IPS DF 6.9 (cell line): ENCODE measurements around the gene LHFPL3.

Source experiments
- DNase-seq: peaks from one replicate; pipeline ENCODE4 v3.0.0-alpha.2; 2013; ENCODE audit warnings: low read depth, low spot score
- H3K27ac ChIP-seq: one replicate; pipeline ENCODE4 v1.5.1; 2013; ENCODE audit warnings: low read length, control low read depth
- H3K27me3 ChIP-seq: 2 replicates; pipeline ENCODE4 v1.6.1; 2013; ENCODE audit warnings: mild to moderate bottlenecking, low read length; ENCODE audit not compliant: control insufficient read depth, insufficient read depth
- H3K36me3 ChIP-seq: 2 replicates; pipeline ENCODE4 v1.6.1; 2013; ENCODE audit warnings: low read length; ENCODE audit not compliant: control insufficient read depth, insufficient read depth
- H3K4me1 ChIP-seq: 2 replicates; pipeline ENCODE4 v1.6.1; 2013; ENCODE audit warnings: low read length; ENCODE audit not compliant: control insufficient read depth, insufficient read depth
- H3K4me3 ChIP-seq: 2 replicates; pipeline ENCODE4 v1.5.1; 2013; ENCODE audit warnings: mild to moderate bottlenecking, low read length
- H3K9me3 ChIP-seq: 2 replicates; pipeline ENCODE4 v1.6.1; 2013; ENCODE audit warnings: low read length, inconsistent platforms; ENCODE audit not compliant: control insufficient read depth, insufficient read depth
- WGBS: extraction: QIAGEN DNeasy Blood & Tissue Kit; methylation state at CpG from one replicate; pipeline ENCODE4 v1.1.7; 2013; ENCODE audit warnings: mixed read lengths, missing lambda C conversion rate; ENCODE audit not compliant: insufficient read length, insufficient coverage; 5-methylcytosine and 5-hydroxymethylcytosine counted together

The LHFPL3 gene

DNA sequence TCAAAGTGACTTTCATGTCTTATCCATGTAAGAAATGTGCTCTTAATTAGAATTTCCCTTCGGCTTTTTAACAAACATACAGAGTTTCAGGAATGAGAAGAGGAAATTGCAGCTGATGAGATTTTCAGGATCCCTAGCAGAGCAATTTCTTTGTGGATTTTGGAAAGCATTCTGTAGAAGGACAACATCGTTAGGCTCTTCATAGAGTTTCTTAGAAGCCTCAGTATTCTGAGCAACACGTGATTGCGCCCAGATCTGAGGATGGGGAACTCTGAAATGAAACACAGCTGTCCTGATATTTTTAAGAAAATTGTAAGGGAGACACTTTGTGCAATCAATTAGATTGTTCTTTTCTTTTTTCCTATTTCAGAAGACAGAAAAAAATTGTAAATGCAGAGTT, 85.8 kb downstream of the LHFPL3 start:
- no peak for DNase-seq
- Histone ChIP-seq H3K4me3 (no peak overlapping the region), H3K9me3 (no peaks in the 10 kb centered on the region), H3K27ac (no peak overlapping the region), H3K27me3 (no peaks in the 10 kb centered on the region), H3K4me1 (no peaks in the 10 kb centered on the region), H3K36me3 (no peaks in the 10 kb centered on the region)
- WGBS, result no CpG with 5 or more reads among the region's 4 CpGs

DNA sequence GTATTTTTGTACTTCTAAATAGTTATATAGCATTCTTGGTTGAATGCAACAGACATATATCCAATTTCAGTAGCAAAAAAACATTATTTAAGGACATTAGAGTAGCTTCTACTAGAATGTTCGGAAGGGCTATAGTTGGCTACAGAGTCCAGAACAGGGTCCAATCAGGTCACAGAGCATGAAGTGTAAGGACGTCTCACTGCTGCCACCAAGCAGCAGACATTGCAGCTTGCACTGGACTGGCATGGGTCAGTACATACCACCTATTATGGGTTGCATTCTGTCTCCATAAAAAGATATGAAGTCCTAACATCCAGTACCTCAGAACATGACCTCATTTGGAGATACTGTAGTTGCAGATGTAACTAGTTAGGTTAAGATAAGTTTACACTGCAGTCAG, 87.3 kb downstream of the LHFPL3 start:
- Histone ChIP-seq H3K27ac (no peak overlapping the region), H3K27me3 (no peaks in the 10 kb centered on the region), H3K4me1 (no peaks in the 10 kb centered on the region), H3K4me3 (no peak overlapping the region), H3K9me3 (no peaks in the 10 kb centered on the region), H3K36me3 (no peaks in the 10 kb centered on the region)
- no peak for DNase-seq
- no CpG with 5 or more reads among the region's 2 CpGs for WGBS

DNA sequence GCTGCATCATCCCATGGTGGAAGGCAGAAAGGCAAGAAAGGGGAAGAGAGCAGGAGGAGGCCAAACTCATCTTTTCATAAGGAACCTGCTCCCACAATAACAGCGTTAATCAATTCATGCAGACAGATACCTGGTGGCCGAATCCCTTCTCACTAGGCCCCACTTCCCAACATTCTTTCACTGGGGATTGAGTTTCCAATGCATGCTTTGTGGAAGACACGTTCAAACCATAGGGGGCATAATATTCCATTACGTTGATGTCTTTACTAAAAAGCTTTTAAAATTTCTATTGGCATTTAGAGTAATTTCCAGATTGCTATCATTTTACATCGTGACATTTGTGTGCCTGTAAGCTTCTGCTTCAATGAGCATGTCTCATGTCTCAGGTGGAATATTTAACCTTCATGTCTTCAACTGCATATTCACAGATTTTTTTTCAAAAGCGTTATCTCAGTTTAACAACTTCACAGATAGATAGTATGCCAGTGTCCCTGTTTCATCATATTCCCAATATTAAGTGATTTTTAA, 88.5 kb downstream of the LHFPL3 start:
- H3K36me3 ChIP-seq, result no peaks in the 10 kb centered on the region

DNA sequence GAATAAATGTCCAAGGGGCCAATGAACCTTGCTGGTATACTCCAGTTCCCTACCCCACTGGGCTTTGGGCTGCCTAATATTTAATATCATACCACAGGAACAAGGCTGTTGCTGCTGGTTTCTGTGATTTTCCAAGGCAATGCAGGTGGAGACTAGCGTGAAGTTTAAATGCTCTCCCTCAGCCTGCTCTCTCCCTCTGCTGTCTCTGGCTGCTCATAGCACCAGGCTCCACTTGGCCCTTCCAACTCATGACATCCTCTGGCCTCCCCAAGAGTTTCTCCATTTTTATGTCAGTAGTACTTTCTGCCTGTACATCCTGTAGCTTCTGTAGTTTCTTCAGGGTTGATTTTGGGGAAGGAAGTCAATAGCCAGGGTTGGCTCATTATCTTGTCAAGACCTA, 103.5 kb downstream of the LHFPL3 start:
- no peak for DNase-seq
- H3K27ac ChIP-seq, result no peak overlapping the region
- H3K27me3 ChIP-seq, result no peaks in the 10 kb centered on the region
- no CpG with 5 or more reads among the region's 1 CpG for WGBS
- H3K4me1 ChIP-seq, result no peaks in the 10 kb centered on the region
- no peaks in the 10 kb centered on the region for H3K9me3 ChIP-seq
- H3K36me3 ChIP-seq, result no peaks in the 10 kb centered on the region
- no peak overlapping the region for H3K4me3 ChIP-seq

More for the DNA sequence above, 88.5 kb downstream of the LHFPL3 start:
- Histone ChIP-seq H3K27me3 (no peaks in the 10 kb centered on the region), H3K4me1 (no peaks in the 10 kb centered on the region), H3K27ac (no peak overlapping the region), H3K4me3 (no peak overlapping the region), H3K9me3 (no peaks in the 10 kb centered on the region)
- WGBS, result no CpG with 5 or more reads among the region's 6 CpGs
- DNase-seq, result no peak

DNA sequence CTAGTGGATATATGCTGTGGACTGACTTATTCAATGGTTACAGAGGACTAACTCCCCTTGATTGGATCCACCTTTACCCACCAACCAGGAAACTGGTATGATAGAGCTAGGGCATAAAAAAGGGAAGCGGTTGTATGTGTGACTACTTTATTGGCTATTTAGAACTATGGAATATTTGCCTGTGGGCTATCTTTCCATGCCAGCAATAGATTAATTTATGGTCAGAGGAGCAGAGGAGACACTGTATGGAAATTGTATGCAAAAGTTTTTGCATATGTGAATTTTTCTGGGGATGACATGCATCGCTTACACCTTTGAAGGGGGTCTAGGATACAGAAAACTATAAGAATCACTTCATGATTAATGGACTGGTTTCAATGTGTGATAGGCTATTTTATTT, 105.7 kb downstream of the LHFPL3 start:
- H3K27me3 ChIP-seq, result no peaks in the 10 kb centered on the region
- no peak overlapping the region for H3K27ac ChIP-seq
- no peaks in the 10 kb centered on the region for H3K4me1 ChIP-seq
- no CpG with 5 or more reads among the region's 2 CpGs for WGBS
- H3K36me3 ChIP-seq, result no peaks in the 10 kb centered on the region
- no peak for DNase-seq
- H3K9me3 ChIP-seq, result no peaks in the 10 kb centered on the region
- no peak overlapping the region for H3K4me3 ChIP-seq

DNA sequence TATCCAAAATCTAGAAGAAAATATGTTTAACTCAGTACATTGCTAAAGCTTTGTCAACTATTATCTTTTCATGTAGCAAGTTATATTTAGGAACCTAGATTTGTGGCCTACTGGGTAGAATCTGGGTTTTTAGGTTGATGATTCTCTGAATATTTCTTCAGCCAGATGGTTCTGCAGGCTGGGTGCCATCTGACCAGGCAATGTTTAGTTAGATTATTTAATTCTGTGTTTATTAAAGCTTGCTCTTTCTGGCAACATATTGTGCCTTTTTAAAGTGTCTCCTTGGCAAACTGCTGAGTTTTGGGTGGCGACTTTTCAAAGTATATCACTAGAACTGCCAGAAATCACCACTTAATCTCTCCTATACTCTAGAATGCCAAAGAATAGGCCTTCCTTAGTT, 114.1 kb downstream of the LHFPL3 start:
- Histone ChIP-seq H3K4me1 (no peaks in the 10 kb centered on the region), H3K4me3 (no peak overlapping the region), H3K27ac (no peak overlapping the region), H3K9me3 (no peaks in the 10 kb centered on the region), H3K36me3 (no peaks in the 10 kb centered on the region), H3K27me3 (no peaks in the 10 kb centered on the region)
- DNase-seq, result no peak
- WGBS, result no CpG with 5 or more reads among the region's 1 CpG

DNA sequence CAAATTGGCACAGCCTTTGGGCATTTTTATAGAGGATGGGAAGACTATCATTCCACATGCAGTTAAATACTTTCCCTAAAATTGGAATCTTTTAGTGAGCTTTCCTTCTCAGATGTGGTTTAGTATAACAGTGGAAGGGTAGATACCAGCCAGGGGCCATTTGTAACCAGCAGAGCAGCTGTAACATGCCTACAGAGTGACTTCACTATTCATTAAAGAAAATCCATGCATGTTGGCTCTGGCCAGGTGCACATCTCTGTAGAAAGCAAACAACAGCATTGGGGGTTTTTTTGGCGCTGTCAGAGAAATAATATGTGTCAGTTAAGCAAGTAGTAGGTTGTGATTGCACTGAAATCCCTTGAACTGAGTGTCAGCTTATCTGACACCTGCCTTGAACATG, 115.6 kb downstream of the LHFPL3 start:
- no peaks in the 10 kb centered on the region for H3K4me1 ChIP-seq
- H3K4me3 ChIP-seq, result no peak overlapping the region
- WGBS, result no CpG with 5 or more reads among the region's 1 CpG
- no peaks in the 10 kb centered on the region for H3K36me3 ChIP-seq
- DNase-seq, result no peak
- no peak overlapping the region for H3K27ac ChIP-seq
- H3K9me3 ChIP-seq, result no peaks in the 10 kb centered on the region
- H3K27me3 ChIP-seq, result no peaks in the 10 kb centered on the region

DNA sequence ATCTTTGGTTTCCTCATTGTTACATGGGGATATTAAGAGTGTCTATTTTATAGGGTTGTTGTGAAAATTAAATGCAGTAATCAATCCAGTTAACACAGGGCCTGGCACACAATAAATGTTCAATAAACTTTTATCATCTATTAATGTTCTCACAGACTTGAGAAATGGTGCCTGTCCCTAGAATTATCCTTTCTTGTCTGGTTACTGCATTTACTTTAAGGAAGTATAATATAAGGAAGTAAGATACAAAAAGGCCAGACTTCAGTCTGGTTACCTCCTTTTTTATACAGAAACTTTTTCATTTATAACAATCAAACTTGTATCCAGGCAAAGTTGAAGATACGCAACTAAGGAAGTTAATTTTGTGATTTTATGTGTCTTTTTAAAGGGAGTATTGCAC, 117.0 kb downstream of the LHFPL3 start:
- H3K4me3 ChIP-seq, result no peak overlapping the region
- no peak for DNase-seq
- no peaks in the 10 kb centered on the region for H3K27me3 ChIP-seq
- H3K27ac ChIP-seq, result no peak overlapping the region
- whole genome bisulfite sequencing, result no CpG with 5 or more reads among the region's 1 CpG
- no peaks in the 10 kb centered on the region for H3K9me3 ChIP-seq
- H3K4me1 ChIP-seq, result no peaks in the 10 kb centered on the region
- no peaks in the 10 kb centered on the region for H3K36me3 ChIP-seq

DNA sequence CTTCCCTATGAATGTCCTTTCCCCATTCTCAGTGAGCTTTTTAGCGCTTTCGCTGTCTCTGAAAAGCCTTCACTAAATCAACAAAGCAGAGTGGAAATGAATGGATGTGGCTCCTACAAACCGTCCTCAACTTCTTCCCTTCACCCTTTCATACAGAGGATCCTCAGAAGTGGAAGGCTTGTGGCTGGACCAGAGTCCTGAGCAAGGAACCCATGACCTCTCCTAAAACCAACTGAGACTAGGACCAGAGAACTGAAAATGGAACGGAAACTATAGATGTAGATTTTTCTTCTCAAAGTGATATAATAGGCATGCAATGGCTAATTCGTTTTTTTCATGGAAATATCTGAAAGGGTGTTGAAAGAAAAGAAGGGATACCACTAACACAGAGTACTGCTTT, 122.5 kb downstream of the LHFPL3 start:
- WGBS, result no CpG with 5 or more reads among the region's 5 CpGs
- no peaks in the 10 kb centered on the region for H3K9me3 ChIP-seq
- no peaks in the 10 kb centered on the region for H3K36me3 ChIP-seq
- no peak overlapping the region for H3K27ac ChIP-seq
- no peaks in the 10 kb centered on the region for H3K4me1 ChIP-seq
- no peak for DNase-seq
- no peaks in the 10 kb centered on the region for H3K27me3 ChIP-seq
- no peak overlapping the region for H3K4me3 ChIP-seq

DNA sequence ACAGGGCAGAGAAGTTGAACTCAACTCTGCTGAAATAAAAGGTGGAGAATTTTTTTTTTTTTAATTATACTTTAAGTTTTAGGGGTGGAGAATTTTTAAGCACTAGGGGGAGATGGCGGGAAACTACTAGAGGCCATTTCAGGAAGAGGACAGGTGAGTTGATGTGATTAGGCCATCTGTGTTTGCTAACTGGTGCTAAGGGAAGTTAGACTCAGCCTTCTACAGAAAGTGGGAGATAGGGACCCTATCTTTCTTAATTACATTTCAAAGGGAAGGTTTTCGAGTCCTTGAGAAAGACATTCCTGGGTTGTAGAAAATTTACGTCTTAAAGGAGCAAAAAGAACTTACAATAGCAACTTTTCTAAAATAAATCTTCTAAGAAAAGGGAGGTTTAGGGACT, 124.8 kb downstream of the LHFPL3 start:
- DNase-seq, result no peak
- WGBS, result no CpG with 5 or more reads among the region's 3 CpGs
- H3K27me3 ChIP-seq, result no peaks in the 10 kb centered on the region
- H3K36me3 ChIP-seq, result no peaks in the 10 kb centered on the region
- no peaks in the 10 kb centered on the region for H3K4me1 ChIP-seq
- no peak overlapping the region for H3K4me3 ChIP-seq
- H3K9me3 ChIP-seq, result no peaks in the 10 kb centered on the region
- H3K27ac ChIP-seq, result no peak overlapping the region

DNA sequence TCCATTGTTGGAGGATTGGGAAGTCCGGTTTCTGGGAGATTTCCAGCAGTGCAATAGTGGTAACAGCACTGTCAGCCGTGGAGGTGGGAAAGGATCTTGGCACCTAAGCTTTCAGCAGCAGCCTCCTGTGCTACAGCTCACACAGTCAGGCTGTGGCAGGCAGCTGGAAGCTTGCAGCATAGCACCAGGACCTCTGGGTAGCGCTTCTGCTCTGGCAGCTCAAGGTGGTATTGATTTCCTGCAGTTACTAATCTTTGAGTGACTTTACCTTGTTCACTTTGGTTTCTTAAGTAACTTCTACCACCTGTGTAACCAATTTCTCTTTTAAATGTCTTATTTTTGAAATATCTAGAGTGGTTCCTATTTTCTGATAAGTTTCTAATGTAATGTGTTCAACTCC, 130.5 kb downstream of the LHFPL3 start:
- Histone ChIP-seq H3K36me3 (no peaks in the 10 kb centered on the region), H3K27me3 (no peaks in the 10 kb centered on the region), H3K4me1 (no peaks in the 10 kb centered on the region), H3K4me3 (no peak overlapping the region), H3K9me3 (no peaks in the 10 kb centered on the region; the same call in 1 of the 2 replicates), H3K27ac (no peak overlapping the region)
- no CpG with 5 or more reads among the region's 3 CpGs for WGBS
- DNase-seq, result no peak
